GM13976 (cell line): ENCODE data around the gene CDC34.
A peak's percentile ranks its signal among the peaks of the same experiment; 100 is the strongest.

Experiments used
- DNase-seq: peaks from one replicate; pipeline ENCODE4 v3.0.0; 2012; ENCODE audit warnings: low spot score
- in situ Hi-C: fragments of 300-500 bp; cut with MboI; formaldehyde crosslinking; loops from one replicate; pipeline ENCODE4 v1.12.0; 2022; ENCODE audit warnings: low sequenced_read_pairs, mixed read lengths, inconsistent platforms; ENCODE audit not compliant: unreplicated experiment
- TF ChIP-seq, protein P1 (sequence below): IDR thresholded peaks from 2 replicates; pipeline ENCODE4 v1.5.1; 2012; ENCODE audit warnings: borderline replicate concordance, mild to moderate bottlenecking; ENCODE audit not compliant: insufficient read depth; ENCODE audit errors: extremely low read depth, missing control alignments, control extremely low read depth

The CDC34 gene

DNA sequence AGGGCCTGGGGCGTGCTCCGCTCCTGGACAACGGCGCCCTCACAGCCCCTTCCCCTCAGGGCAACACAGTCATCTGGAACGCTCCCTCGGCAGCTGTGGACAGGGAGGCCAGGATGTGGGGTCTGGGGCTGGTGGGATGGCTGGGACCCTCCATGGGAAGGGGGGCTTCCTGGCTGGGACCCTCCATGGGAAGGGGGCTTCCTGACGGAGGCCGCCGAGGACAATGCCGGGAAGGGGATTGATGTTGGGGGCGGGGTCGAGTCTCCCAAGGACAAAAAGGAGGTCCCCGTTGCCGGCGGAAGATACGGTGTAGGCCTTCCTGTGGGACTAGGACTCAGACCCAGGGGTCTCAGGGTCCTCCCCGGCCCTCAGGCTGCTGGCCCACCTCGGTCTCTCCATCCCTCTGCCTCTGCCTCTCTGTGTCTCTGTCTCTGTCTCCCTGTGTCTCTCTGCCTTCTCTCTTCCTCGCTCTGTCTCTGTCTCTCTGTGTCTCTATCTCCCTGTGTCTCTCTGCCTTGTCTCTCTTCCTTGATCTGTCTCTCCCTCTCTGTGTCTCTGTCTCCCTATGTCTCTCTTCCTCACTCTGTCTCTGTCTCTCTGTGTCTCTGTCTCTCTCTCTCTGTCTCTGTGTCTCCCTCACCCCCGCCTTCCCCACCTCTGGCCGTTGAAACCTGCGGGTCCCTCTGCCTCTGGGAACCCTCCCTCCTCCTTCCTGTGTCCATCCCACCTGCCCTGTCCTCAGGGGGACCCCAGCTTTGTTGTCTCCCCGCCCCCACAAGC is 38.0 kb upstream of the CDC34 start:
- no peak for DNase-seq
- in situ Hi-C loops, result no loop called here
- TF ChIP-seq, protein P1, sequence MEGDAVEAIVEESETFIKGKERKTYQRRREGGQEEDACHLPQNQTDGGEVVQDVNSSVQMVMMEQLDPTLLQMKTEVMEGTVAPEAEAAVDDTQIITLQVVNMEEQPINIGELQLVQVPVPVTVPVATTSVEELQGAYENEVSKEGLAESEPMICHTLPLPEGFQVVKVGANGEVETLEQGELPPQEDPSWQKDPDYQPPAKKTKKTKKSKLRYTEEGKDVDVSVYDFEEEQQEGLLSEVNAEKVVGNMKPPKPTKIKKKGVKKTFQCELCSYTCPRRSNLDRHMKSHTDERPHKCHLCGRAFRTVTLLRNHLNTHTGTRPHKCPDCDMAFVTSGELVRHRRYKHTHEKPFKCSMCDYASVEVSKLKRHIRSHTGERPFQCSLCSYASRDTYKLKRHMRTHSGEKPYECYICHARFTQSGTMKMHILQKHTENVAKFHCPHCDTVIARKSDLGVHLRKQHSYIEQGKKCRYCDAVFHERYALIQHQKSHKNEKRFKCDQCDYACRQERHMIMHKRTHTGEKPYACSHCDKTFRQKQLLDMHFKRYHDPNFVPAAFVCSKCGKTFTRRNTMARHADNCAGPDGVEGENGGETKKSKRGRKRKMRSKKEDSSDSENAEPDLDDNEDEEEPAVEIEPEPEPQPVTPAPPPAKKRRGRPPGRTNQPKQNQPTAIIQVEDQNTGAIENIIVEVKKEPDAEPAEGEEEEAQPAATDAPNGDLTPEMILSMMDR, result no peak

DNA sequence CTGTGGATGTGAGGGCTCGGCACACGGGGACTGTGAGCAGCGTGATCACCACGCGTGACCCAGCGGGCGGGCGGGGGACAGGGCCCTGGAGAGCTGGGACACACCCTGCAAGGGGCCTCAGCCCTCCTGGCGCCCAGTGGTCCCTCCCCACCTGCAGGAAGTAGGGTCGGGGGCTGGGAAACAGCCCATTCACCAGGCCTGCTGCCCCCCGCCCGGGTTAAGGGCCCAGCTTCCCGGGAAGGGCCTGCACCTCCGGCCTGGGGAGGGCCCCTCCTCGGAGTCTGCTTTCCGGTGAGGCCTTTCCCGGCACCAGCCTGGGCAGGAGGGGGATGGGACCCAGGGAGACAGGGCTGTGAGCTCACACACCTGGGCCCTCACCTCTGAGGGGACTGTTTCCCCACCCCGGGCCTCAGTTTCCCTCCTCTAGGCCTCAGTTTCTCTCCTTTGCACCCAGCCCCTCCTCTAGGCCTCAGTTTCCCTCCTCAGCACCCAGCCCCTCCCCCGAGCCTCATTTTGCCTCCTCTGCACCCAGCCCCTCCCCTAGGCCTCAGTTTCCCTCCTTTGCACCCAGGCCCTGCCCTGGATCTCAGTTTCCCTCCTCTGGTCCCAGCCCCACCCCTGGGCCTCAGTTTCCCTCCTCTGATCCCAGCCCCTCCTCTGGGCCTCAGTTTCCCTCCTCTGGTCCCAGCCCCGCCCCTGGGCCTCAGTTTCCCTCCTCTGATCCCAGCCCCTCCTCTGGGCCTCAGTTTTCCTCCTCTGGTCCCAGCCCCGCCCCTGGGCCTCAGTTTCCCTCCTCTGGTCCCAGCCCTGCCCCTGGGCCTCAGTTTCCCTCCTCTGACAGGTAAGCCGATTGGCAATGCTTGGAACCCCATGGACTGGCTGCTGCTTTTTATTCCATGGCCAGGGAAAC is 37.1 kb upstream of the CDC34 start:
- in situ Hi-C loops, result no loop called here
- TF ChIP-seq, protein P1, result no peak
- DNase-seq, result no peak

DNA sequence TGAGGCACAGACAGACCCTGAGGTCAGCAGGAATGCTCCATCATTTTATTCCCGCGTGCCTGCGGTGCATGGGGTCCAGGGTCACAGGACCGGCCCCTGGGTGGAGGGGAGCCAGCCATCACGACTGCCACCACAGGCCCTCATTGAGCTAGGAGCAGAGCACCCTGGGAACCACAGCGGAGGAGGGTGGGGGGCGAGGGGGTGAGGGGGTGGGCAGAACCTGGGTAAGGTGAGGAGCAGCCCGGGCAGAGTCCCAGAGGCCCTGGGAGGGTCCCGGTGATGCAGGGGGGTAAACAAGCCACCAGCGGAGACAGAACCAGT is 36.5 kb upstream of the CDC34 start:
- in situ Hi-C loops, result no loop called here

DNA sequence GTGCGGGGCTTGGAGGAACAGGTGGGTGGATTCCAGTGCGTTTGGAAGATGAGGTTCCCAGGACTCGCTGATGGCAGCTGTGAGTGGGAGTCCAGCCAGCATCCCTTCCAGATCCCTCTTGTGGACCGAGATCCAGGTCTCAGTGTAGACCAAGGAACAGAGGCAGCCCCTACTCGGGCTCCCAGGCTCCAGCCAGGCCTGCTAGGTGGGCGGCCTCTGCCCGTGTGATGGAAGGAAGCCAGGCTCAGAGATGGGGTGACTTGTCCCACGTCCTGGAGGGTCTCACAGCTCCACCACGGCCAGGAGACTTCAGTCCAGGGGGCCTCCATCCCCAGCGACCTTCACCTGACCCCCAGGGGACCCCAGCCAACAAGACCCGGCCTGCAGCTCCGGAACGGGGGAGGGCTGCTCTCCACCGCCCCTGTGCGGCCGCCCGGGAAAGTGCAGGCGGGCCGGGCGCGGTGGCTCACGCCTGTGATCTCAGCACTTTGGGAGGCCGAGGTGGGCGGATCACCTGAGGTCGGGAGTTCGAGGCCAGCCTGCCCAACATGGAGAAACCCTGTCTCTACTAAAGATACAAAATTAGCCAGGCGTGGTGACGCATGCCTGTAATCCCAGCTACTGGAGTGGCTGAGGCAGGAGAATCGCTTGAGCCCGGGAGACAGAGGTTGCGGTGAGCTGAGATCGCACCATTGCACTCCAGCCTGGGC is 36.0 kb upstream of the CDC34 start:
- in situ Hi-C loops, result no loop called here
- peak; percentile 71 for DNase-seq

More for the DNA sequence above, 36.5 kb upstream of the CDC34 start:
- no peak for DNase-seq
- TF ChIP-seq, protein P1, result no peak

DNA sequence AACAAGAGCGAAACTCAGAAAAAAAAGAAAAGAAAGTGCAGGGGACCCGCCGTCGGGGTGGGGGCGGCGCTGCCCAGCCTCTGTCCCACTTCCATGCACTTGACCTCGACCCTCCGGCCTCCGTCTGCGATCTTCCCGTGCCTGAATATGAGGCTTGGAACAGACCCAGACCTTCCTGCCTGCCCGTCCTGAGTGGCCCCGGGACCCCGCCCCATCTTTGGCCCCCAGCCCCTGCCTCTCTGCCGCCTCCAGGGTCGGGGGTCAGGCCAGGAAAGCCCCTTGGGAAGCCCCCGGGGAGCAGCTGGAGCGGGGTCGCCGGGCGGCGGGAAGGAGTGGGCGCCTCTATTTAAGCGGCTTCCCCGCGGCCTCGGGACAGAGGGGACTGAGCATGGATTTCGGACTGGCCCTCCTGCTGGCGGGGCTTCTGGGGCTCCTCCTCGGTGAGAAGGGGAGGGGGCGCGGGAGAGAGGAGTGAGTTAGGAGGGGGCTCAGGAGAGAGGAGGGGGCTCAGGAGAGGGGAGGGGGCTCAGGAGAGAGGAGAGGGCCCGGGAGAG is 35.4 kb upstream of the CDC34 start, which contains the start of gene MADCAM1:
Gene MADCAM1 (plus strand): TSS at position 375 of the 554 bp plus-strand sequence. CDS start 14 bp downstream, at position 389.
- TF ChIP-seq, protein P1, result no peak
- DNase-seq, result no peak
- in situ Hi-C loops, result no loop called here

More for the DNA sequence above, 36.0 kb upstream of the CDC34 start:
- TF ChIP-seq, protein P1, result peak; percentile 51

DNA sequence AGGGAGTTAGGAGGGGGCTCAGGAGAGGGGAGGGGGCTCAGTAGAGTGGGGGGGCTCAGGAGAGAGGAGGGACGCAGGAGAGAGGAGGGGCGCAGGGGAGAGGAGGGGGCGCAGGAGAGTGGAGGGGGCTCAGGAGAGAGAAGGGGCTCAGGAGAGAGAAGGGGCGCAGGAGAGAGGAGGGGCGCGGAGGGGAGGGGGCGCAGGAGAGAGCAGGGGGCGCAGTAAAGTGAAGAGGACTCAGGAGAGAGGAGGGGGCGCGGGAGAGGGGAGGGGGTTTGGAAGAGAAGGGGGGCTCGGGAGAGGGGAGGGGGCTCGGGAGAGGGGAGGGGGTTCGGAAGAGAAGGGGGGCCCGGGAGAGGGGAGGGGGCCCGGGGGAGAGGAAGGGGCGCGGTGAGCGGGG is 34.6 kb upstream of the CDC34 start:
- no peak for DNase-seq
- TF ChIP-seq, protein P1, result no peak
- in situ Hi-C loops, result no loop called here
